ENCODE results near the gene MNX1.

Gene MNX1

GRCh38 chr7:157001920-157002818 lies 8.3 kb downstream of the MNX1 start:
- no peak for DNase-seq

DNA sequence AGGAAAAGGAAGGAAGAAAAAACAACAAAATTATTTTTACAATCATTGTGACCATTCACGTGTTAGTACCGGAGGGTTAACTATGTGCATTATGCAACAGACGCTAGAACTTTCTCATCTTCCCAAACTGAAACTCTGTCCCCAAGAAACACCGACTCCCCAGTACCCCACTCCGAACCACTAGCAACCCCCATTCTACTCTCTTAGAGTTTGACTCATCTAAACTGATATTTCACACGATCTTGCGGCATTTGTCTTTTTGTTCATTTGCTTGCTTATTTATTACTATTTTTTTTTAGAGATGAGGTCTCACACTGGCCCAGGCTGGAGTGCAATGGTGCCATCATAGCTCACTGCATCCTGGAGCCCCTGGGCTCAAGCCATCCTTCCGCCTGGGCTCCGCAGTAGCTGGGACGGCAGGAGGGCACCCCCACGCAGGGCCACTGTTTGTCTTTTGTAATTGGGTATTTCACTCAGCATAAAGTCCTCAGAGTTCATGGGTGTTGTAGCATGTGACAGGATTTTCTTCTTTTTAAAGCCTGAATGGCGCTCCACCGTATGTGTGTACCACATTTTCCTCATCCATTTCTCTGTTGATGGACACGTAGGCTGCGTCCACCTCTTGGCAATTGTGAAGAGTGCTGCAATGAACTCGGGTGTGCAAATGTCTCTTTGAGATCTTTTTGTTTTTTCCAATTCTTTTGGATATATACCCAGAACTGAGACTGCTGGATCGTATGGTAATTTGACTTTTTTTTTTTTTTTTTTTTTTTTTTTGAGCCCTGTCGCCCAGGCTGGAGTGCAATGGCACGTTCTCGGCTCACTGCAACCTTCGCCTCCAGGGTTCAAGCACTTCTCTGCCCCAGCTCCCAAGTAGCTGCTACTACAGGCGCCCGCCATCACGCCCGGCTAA lies 9.5 kb downstream of the MNX1 start:
- DNase-seq: no peak

DNA sequence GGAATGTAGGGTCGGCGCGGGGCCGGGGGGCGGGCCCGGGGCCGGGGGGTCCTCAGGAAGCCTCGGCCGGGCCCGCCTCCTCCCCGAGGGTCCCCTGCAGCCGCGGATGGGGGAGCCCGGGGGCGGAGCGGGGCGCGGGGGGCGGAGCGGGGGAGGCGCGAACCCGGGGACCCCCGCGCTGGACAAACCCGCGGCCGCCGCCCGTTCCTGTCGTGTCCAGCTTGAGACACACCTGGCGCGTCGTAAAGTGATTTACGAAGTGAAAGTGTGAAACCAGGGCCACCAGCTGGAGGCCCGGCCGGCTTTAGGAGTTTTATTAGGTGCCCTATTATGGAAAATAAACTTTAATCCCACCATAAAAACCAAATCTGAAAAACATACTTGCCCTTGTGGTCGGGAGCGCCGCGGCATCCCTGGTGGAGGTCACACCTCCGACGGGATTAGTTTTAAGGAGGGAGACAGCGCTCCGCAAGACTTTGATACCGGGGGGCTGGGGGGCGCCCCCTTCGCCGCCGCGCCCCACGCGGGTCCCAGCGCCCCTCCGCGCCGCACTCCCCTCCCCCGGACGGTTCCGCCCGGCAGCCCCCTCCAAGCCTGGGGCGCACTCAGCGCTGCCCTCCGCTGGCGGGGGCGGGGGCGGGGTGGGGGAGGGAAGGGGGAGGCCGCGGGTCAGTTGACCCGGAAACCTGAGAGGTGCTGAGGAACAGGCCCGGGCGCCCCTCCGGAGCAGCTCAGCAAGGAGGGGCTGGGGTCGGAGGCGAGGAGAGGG lies 10.3 kb downstream of the MNX1 start:
- DNase-seq: no peak

GRCh38 chr7:156998988-156999957 lies 11.2 kb downstream of the MNX1 start:
- DNase-seq: no peak

- DNase-seq: no peak
Observed at GRCh38 chr7:156994417-156994816, 16.0 kb downstream of the MNX1 start.

DNA sequence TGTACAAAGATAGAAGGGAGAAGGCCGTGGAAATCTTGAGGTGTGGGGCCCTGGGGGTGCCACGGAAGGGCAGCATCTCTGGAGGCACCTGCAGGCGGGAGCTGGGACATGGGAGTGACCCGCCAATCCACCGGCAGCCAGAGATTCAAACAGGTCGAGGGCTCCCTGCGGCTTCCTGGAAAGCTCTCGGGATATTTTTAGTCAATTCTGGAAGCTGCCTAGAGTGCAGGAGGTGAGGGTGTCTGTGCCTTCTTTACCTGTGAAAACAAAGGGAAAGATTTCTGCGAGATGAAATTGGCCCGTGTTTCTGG lies 16.6 kb downstream of the MNX1 start:
- DNase-seq: no peak

GRCh38 chr7:156993021-156993924 lies 17.2 kb downstream of the MNX1 start:
- no peak for DNase-seq

DNA sequence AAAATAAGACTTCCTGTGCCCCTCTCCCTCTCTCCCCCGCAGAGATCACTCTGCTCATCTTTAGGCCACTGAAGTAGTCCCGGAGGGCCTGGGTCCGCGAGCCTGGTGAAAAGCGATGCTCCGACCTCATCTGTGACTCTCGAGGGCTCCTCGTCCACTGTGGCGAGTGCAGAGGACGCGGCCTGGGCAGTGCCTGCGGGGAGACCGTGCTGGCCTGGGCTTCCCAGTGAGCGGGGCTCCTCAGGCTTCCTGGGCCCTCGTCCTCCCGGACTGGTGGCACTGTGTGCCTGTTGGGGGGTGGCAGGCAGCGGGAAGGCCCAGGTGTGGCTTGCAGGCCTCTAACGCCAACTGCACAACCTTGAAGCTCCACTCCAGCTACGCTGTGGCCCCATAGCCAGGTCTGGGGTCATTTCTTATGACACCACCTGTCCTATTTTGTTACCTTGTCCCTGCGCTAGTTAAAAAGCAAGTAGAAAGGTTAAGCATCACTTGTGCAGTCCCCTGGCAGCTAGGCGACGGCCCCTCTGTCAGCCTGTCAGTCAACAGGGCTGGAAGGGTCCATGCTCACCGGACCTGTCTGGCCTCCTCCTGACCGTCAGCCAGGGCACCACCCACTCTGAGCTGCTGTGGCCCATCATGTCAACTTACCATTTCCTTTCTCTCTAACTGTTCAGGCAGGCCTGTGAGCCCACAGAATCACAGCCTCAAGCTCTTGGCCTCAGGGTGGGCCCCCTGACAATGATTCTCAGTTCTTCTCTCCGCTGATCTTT lies 20.5 kb downstream of the MNX1 start:
- no peak for DNase-seq

DNA sequence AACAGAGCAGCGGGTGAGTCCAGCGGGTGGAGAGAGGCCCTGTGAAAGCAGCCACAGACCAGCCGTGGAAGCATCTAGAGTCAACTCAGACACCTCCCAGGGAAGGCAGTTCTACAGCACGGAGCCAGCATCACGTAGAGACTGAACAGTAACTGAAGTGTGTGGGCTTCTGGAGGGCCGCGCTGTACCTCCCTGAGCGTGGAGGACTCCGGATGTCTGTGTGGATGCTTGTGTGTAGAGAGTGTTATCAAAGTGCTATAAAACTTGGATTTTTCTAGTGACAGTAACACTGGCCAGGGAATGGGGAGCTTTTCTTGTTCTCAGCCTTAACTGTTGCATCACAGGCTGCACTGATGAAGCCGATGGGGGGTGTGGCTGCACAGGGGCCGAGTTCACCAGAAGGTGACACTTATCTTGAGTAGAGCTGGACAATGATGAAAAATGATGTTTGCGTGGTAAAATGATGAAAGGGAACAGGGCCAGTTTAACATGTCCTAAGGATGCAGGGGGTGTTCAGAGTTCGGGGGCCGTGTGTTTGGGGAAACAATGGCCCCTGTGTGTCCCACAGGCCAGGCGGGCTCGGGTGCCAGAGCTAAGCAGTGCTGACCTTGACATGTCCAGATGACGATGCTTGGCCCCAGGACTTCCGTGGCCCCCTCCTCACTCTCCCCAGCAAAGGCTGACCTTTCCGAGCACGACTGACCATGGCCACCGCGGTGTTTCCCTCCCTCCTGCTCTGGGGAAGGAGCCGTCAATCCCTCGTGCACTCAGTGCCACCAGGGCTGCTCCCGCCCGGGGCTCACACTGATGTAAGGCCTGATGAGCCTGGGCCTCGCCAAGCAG lies 21.9 kb downstream of the MNX1 start:
- no peak for DNase-seq

GRCh38 chr7:156986378-156986777 lies 24.1 kb downstream of the MNX1 start:
- DNase-seq: no peak

GRCh38 chr7:156985101-156985992 lies 25.1 kb downstream of the MNX1 start:
- DNase-seq: no peak

DNA sequence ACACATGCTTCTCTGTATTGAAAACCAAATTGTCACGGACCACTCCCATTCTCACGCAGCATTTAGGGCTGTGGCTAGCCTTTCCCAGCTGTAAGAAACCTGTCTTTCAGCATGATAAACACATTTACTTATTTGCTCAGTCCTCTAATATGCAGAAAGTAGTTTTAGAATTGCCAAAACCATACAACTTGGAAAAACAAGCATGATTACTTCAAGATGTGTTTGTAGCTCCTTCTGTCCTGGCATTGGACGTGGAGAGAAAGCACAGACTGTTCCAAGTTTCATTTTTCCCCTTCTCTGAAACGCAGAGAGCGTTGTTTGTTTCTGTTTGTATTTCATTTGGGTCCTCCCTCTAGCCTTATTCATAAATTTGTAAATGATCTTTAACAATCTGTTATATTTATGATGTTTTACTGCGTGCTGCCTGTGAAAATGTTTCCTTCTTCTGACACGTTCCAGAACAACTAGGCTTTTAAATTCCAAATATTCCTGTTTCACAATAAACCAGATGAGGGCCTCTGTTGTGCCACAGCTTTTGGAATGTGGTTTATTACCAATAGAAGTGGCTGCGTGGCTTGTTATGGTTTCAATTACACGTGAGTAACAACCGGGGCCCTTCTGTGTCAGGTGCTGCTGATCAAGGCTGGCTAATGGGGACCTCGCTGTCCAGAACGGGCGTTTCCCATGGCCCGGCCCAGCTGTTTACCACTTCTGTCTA lies 26.1 kb downstream of the MNX1 start:
- DNase-seq: no peak

- no peak for DNase-seq
Observed at GRCh38 chr7:156979711-156980110, 30.8 kb downstream of the MNX1 start.

- DNase-seq: no peak
Observed at GRCh38 chr7:156979007-156979606, 31.4 kb downstream of the MNX1 start.

DNA sequence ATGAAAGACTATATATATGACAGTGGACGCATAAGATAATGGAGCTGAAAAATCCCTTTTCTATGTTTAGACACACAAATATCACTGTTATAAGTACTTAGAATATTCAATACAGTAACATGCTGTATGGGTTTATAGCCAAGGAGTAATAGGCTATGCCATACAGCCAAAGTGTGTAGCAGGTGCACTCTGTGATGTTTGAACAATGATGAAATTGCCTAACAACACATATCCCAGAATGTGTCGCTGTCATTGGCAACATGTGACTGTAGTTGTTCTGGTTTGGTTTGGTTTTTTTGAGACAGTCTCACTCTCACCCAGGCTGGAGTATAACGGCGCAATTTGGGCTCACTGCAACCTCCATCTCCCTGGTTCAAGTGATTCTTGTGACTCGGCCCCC lies 34.8 kb downstream of the MNX1 start:
- DNase-seq: no peak

DNA sequence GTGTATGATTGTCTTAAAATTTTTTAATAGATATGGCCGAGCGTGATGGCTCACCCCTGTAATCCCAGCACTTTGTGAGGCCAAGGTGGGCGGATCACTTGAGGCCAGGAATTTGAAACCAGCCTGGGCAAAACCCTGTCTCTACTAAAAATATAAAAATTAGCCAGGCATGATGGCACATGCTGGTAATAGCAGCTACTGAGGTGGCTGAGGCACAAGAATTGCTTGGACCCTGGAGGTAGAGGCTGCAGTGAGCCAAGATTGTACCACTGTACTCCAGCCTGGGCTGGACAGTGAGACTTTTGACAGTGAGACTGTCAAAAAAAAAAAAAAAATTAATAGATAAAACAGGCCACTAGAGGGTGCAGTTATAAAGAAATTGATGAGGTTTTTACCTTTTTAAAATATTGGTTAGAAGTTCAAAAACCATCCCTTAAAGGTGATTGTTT lies 40.5 kb downstream of the MNX1 start:
- DNase-seq: no peak

DNA sequence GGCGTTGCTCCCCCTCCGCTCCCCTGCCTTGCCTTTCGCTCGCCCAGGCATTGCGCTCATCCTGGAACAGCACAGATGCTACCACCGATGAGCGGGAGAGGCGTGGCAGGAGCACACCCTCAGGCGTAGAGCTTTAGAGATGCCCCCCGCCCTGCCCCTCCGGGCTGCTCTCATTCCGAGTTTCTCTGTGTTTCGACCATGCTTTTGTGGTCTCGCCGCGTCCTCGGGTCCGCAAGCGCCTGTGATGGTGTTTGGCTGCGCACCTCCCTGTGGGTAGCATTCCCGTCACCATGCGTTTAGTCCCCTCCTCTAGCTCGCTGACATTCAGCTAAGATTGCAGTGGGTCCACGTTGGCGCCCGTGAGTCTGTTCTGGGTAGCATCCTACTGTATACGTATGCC lies 42.3 kb downstream of the MNX1 start:
- DNase-seq: no peak
